Activated T-cell treated with anti-CD3 and anti-CD28 coated beads for 1 hour (primary cell): ENCODE measurements around the gene OPRD1.
A peak's percentile ranks its signal among the peaks of the same experiment; 100 is the strongest.
"Not testable (repeated sequence)": the region's sequence is repeated elsewhere in the genome, so short reads cannot be mapped to it uniquely, and the experiment has no call there.

Source experiments
- DNase-seq: peaks from one replicate; pipeline ENCODE4 v3.0.0-alpha.2; 2020; ENCODE audit warnings: low read depth

OPRD1 gene

DNA sequence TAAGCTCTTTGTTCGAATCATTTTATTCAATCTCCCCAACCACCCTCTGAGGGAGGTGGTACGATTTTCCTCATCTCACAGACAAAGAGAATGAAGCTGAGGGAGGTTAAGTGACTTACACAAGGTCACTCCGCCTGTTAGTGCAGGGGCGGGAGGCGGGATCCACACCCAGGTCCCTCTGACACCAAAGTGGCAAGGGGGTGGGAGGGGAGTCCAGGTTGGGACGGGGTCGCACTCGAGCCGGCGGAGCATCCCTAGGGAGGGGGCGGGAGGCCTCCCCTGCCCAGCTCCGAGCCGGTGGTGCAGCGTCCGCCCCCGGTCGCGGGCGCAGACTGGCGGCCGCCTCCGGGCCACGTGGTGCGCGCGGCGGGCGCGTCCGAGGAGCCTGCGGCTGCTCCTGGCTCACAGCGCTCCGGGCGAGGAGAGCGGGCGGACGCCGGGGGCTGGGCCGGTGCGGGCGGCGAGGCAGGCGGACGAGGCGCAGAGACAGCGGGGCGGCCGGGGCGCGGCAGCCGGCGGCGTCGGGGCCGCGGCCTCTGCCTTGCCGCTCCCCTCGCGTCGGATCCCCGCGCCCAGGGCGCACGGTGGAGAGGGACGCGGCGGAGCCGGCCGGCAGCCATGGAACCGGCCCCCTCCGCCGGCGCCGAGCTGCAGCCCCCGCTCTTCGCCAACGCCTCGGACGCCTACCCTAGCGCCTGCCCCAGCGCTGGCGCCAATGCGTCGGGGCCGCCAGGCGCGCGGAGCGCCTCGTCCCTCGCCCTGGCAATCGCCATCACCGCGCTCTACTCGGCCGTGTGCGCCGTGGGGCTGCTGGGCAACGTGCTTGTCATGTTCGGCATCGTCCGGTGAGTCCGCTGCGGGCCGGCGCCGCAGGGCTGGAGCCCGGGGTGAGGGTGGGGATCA, at the start of gene OPRD1:
Gene OPRD1 (plus strand): TSS at position 405 of the 903 bp plus-strand sequence. CDS start 214 bp downstream, at position 619.
- DNase-seq, result no peak

DNA sequence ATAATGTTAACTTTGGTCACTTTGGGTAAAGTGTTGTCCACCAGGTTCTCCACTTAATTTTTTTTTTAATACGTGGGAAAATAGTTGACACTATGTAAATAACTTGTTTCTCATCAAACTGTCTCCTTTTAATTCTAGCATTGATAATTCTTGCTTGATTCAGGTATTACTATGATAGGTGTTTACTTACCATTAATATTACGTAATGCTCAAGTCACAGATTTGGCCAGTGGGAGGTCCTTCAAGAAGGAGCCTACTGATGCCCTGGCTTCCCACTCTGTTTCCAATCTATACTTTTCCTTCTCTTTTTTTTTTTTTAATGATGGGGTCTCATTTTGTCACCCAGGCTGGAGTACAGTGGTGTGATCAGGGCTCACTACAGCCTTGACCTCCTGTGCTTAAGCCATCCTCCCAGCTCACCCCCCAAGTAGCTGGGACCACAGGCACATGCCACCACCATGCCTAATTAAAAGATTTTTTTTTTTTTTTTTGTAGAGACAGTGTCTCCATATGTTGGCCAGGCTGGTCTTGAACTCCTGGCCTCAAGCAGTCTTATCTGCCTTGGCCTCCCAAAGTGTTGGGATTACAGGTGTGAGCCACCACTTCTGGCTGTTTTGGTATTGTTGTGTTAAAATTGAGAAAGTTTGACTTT, 45.3 kb upstream of the OPRD1 start:
- no peak for DNase-seq

DNA sequence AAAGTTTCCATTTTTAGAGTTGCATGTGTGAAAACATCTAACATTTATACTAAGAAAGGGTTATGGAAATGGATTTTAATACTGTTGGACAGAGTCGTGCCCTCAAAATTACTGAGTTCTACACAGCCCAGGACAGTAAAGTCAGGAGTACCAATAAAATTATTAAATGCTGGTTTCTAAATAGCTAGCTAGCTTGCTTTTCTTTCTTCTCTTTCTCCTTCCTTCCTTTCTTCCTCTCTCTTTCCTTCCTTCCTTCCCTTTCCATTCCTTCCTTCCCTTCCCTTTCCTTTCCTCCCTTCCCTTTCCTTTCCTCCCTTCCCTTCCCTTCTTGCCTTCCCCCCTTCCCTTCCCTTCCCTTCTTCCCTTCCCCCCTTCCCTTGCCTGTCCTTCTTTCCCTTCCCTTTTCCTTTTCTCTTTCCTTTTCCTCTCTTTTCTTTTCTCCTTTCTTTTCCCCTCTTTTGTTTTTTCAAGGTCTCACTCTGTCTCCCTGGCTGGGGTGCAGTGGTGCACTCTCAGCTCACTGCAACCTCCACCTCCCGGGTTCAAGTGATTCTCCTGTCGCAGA, 41.3 kb upstream of the OPRD1 start:
- no peak for DNase-seq

DNA sequence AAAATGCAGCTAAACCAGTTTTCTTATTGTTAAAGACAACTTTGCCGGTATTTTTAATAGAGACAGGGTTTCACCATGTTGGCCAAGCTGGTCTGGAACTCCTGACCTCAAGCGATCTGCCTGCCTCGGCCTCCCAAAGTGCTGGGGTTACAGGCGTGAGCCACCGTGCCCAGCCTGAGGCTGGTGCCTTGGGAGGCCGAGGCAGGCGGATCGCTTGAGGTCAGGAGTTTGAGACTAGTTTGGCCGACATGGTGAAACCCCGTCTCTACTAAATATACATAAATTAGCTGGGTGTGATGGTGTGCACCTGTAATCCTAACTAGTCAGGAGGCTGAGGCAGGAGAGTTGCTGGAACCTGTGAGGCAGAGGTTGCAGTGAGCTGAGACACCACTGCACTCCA, 40.0 kb upstream of the OPRD1 start:
- not testable (repeated sequence) for DNase-seq

DNA sequence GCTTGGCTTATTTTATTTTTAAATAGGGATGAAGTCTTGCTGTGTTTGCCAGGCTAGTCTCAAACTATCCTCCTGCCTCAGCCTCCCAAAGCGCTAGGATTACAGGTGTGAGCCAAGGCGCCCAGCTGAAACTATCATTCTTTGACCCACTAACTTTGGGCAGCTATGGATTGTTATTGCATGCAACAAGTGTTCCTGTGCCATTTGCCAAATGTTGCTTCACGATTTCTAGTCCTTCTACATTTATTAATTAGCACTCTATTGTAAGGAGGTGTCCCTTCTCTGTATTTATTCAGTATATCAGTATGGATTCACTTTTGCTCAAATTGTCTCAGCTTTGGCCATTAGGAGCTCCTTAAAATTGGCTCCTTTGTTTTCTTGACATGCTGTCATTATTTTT, 38.9 kb upstream of the OPRD1 start:
- no peak for DNase-seq

DNA sequence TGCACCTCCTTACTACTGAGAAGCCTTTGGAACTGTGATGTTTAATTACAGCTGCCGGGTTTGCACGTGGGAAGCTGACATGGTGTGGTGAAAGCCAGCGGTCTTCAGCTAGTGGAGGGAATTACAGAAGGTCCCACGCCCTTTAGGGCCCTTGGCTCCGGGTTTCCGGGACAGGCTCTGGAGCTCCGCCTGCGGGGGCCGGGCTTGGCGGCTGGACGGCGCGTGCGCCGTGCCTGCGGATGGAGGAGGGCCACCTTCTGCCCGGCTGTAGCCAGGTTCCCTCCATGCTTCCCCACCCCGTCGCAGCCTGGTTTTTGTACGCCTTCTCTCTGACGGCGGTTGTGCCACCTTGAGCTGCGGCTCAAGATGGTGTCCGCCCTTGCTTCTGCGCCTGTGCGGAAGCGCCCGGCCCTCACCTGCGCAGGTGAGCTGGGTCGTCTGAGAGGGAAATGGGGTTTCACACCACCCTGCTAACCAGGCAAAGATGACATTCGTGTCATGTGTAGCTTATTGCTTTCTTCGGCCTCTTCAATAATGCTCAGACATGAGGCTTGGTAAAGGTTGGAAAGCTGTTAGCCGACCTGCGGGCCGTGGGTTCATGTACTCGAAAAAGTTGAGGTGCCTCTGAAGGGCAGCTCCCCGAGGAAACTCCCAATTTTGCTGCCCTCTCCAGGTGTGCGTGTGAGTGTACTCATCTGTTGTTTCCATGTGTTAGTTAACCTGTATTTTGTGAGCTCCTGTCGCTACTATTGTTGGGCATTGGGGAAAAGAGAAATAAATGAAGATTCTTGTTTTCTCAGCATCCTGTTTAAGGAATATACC, 36.6 kb upstream of the OPRD1 start:
- DNase-seq, result peak; percentile 41

DNA sequence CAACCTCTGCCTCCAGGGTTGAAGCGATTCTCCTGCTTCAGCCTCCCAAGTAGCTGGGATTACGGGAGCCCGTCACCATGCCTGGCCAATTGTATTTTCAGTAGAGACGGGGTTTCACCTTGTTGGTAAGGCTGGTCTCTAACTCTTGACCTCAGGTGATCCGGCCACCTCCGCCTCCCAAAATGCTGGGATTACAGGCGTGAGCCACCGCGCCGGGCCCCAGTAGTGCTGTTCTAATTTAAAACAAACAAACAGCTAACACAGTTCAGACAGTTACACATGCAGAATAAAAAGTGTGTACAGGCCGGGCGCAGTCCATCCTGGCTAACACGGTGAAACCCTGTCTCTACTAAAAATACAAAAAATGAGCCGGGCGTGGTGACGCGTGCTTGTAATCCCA, 35.6 kb upstream of the OPRD1 start:
- no peak for DNase-seq

DNA sequence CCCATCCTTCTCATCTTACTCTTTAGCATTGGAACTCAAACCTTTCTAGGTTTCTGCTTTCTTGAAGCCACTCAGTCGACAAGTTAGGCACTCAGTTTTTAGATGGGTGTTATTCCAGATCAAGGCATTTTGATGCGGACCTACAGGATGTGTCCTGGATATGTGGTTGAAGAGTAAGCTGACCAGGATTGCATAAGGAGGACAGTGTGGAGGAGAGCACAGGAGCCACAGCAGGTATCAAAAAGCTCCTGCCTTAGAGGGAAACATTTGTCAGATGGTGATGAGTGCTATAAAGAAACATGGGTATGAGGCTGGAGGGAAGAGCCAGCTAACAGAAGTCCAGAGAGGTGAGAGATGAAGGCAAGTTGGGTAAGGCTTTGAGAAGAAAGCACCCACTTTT, 33.9 kb upstream of the OPRD1 start:
- no peak for DNase-seq

DNA sequence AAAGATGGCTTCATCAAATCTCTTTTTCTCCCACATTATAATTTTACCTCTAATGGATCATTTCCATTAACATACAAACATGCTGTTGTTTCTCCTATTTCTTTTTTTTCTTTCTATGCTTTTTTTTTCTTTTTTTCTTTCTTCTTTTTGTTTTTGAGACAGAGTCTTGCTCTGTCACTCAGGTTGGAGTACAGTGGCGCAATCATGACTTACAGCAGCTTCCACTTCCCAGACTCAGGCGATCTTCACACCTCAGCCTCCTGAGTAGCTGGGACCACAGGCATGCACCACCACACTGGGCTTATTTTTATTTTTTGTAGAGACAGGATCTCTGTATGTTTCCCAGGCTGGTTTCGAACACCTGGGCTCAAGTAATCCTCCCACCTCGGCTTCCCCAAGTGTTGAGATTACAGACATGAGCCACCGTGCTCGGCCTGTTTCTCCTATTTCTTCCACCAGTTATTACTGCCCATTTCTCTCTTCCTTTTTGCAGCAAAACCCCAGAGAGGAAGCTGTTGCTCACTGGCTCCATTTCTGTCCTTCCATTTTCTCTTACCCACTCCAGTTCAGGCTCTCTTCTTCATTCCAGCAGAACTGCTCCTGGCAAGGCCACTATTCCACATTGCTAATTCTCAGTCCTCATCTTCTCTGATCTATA, 32.1 kb upstream of the OPRD1 start:
- no peak for DNase-seq

DNA sequence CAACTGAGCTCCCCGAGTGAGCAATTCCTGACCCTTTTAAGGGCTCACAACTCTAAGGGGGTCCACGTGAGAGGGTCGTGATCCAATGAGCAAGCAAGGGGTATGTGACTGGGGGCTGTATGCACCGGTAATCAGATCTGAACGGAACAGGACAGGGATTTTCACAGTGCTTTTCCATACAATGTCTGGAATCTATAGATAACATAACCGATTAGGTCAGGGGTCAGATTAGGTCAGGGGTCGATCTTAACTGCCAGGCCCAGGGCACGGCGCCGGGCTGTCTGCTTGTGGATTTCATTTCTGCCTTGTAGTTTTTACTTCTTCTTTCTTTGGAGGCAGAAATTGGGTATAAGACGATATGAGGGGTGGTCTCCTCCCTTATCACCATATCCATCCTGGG, 30.7 kb upstream of the OPRD1 start:
- DNase-seq, result no peak

DNA sequence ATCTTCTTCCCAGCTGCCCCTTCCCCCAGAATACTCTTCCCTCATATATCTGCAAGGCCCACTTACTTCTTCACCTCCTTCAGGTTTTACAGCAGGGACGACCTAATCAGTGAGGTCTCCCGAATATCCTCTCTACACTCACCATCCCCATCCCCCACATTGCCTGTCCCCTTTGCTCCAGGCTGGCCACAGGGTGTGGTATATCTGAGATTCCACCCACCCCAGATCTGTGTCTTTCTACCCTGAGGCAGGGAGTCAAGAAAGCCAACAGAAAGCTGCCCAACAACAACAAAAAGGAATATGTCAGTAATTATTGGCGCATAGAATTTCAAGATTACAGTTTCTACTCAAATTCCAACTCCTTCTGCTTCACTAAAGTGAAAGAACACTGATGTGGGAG, 30.0 kb upstream of the OPRD1 start:
- DNase-seq, result no peak

DNA sequence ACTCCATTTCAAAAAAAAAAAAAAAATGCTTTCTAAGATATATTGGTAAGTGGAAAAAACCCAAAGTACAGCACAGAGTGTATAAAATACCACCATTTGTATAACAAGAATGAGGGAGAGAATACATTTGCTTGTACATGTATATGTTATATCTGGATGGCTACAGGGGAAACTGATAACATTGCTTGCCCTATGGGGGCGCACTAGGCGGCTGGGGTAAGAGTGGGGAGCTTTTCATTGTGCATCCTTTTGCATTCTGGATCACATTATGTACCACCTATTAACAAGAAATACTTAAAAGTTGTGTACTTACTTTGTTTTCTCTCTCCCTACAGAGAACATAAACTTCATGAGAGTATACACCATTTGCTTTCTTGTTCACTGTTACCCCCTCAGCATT, 28.6 kb upstream of the OPRD1 start:
- no peak for DNase-seq

DNA sequence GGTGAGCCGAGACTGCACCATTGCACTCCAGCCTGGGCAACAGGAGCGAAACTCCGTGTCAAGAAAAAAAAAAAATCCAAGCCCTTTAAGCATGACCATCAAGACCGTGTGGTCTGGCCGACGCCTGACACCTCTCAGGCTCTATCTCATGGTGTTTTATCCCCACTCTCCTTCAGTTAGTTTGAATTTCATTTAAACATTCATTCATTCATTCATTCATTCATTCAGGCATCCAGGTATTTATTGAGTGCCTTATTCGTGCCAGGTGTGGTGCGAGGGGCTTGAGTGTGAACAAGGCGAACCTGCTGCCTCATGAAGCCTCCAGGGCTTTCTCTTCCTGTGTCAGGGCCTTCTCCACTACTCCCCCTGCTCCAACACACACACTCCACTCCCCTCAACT, 22.6 kb upstream of the OPRD1 start:
- no peak for DNase-seq

DNA sequence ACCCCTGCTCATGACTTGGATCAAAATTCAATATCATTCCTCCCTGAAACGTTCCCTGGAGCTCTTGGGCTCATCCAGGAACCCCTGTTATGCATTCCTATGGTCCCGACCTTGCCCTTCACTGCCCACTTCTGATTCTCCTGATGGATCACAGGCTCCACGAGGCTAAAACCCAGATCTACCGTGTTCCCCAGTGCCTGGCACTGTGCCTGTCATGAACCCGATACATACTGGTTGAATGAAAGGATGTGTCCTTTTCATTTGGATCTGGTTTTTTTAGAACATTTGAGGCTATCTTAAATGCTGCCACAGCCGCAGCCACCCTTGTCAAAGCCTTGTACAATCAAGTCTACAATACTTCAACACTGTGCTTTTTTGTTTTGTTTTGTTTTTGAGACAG, 22.2 kb upstream of the OPRD1 start:
- no peak for DNase-seq

DNA sequence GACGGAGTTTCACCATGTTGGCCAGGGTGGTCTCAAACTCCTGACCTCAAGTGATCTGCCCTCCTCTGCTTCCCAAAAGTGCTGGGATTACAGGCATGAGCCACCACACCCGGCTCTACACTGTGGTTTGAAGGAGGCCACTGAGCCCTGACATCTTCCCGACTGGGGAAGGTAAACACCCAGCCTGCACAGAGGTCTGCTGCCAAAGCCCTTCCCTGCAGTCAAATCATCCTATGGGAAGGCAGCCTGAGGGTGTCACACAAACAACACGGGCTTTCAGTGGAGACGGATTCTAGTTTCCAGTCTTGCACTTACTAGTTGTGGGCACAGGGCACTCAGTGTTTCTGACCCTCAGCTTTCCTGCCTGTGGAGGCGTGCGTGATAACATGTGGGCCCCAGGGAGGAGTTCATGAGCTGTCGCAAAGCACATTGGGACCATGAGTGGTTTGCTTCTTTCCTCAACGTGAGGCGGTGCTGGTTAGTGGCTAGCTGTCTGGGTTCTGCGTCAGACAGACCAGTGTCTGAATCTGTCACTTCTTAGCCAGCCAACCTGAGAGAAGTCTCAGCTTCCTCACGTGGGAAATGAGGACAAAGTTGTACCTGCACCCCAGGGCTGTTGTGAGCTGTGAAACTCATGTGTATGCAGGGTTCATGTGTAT, 21.5 kb upstream of the OPRD1 start:
- no peak for DNase-seq

DNA sequence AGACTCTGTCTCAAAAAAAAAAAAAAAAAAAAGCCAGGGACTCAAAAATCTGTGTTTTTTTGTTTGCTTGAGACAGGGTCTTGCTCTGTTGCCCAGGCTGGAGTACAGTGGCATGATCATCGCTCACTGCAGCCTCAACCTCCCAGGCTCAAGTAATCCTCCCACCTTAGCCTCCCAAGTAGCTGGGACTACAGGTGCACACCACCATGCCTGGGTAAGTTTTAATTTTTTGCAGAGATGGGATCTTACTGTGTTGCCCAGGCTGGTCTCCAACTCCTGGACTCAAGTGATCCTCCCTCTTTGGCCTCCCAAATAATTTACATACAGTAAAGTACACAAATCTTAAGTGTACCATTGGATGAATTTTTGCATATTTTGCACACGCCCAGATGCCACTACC, 20.0 kb upstream of the OPRD1 start:
- DNase-seq, result not testable (repeated sequence)

DNA sequence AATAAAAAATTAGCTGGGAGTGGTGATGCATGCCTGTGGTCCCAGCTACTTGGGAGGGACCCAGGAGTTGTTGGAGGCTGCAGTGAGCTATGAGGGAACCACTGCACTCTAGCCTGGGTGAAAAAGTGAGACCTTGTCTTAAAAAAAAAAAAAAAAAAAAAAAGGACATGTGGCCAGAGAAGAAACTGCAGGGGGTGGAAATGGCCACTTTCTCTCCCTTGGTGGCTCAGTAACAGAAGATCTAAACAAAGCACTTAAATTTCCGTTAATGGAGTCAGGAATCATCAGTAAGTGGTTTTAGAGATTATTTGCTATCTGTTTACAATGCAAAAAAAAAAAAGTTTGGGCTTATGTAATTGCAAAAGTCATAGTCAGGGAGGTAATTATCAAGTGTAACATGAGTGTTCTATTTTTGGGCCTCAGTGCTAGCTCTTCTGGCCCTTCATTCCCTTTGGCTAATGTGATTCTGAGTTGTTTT, 19.3 kb upstream of the OPRD1 start:
- DNase-seq, result no peak

DNA sequence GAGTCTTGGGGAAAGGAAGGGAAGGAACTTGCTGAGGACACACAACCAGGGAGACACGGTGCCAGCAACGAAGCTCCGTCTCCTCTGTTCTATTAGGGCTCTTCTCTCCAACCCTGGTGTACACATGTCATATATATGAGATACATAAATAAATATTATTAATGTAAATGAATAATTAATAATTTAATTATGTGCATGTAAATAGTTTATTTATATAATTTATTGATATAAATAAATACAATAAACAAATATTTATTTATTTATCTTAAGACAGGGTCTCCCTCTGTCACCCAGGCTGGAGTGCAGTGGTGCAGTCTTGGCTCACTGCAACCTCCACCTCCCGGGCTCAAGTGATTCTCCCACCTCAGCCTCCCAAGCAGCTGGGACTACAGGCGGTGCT, 17.4 kb upstream of the OPRD1 start:
- not testable (repeated sequence) for DNase-seq

DNA sequence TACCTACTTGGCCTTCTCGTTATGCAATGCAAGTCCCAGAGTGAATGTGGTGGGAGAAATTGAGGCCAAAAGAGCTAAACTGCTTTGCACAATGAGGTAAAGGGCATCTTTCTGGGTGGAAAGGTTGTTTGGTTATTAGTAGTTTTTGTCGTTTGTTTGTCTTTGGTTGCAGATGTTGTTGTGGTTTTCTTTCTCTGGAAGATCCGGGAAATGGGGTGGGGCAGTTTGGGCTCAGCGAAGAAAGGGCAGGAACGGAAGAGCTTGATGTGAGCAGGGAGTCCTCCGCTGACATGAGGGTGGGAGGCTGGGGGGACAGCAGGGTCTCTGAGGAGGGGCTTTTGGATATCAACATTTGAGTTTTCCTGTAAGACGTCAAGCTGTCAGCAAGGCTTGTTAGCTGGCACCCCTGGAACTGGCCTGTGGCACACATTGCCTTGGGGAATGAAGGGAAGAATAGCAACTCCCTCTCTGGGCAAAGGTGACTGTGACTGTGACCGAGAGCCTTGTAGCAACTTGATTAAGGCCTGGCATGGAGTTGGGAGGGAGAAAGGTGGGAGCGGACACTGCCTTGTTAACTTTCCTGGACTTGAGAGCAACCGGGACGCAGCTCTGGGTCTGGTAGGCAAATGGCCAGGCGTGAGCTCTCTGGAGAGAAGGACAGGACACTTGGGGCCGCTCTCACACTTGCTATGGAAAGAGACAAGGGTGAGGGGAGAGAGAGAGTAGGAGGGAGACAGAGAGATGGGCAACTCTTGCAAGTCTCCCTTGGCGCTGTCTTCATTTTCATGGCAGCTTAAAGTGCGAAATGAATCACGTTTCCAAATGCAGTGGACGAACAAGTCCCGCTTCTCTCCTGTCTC, 15.4 kb upstream of the OPRD1 start:
- DNase-seq, result no peak

DNA sequence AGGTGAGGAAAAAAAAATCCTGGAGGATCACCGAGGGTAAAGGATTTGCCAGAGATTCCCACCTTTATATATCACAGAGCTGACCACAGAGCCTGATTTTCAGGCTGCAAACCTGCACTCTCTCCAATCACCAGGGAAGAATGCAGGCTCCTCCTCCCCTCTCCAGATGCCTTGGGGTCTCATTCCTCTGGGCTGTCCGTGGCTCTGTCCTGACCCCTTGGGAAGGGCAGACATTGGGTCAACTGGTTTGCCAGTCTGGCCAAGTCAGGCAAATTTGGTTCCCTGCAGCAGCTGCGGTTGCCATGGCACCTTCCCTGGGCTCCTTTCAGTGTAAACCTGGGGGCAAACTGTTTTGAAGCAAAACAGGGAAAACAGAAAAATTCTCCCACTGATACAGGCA, 11.6 kb upstream of the OPRD1 start:
- no peak for DNase-seq
